ENCODE data around the gene NECTIN2.

DNA sequence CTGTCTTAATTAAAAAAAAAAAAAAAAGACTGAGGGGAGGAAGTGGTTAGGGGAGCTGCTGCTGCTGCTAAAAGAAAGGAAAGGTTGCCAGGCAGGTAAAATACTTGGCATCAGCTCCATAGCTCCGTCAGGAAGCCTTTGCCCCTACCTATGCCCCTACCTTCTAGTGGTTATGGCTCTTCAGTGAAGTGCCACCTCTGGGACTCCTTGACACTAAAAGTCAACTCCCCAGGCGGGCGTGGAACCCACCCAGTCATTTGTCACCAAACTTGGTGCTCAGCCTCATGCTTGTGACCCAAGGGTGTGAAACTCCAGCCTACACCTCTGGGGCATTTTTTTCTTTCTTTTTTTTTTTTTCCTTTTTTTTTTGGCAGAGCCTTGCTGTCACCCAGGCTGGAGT is 4.9 kb upstream of the NECTIN2 start:
- TF ChIP-seq, protein P1, sequence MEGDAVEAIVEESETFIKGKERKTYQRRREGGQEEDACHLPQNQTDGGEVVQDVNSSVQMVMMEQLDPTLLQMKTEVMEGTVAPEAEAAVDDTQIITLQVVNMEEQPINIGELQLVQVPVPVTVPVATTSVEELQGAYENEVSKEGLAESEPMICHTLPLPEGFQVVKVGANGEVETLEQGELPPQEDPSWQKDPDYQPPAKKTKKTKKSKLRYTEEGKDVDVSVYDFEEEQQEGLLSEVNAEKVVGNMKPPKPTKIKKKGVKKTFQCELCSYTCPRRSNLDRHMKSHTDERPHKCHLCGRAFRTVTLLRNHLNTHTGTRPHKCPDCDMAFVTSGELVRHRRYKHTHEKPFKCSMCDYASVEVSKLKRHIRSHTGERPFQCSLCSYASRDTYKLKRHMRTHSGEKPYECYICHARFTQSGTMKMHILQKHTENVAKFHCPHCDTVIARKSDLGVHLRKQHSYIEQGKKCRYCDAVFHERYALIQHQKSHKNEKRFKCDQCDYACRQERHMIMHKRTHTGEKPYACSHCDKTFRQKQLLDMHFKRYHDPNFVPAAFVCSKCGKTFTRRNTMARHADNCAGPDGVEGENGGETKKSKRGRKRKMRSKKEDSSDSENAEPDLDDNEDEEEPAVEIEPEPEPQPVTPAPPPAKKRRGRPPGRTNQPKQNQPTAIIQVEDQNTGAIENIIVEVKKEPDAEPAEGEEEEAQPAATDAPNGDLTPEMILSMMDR (IDR thresholded peaks at IDR 0.05): no peak
- TF ChIP-seq POLR2AphosphoS5 (IDR thresholded peaks at IDR 0.05) (no peak), POLR2A (IDR thresholded peaks at IDR 0.05) (no peak)

Data from stomach (tissue), 4 donors.